ENCODE data around the gene RNF145.

The RNF145 gene

DNA sequence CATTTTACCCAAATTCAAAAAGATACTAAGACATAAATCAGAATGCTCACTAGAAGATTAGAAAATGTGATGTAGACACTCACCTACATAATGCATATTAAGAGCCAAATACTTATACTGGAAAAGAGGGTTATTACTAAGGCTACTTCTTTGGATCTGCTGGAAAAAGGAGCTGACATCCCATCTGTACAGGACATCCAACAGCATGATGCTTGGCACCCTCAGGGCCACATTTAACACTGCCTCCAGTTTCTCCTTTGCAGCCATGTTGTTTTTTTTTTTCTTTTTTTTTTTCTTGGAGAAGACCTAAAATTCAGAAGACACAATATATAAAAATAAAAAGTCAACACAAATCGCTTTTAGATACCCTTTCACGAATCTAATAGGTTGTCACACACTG is 6.0 kb downstream of the RNF145 start:
- no peak overlapping the region for H3K27ac ChIP-seq
- TF ChIP-seq, protein P1, sequence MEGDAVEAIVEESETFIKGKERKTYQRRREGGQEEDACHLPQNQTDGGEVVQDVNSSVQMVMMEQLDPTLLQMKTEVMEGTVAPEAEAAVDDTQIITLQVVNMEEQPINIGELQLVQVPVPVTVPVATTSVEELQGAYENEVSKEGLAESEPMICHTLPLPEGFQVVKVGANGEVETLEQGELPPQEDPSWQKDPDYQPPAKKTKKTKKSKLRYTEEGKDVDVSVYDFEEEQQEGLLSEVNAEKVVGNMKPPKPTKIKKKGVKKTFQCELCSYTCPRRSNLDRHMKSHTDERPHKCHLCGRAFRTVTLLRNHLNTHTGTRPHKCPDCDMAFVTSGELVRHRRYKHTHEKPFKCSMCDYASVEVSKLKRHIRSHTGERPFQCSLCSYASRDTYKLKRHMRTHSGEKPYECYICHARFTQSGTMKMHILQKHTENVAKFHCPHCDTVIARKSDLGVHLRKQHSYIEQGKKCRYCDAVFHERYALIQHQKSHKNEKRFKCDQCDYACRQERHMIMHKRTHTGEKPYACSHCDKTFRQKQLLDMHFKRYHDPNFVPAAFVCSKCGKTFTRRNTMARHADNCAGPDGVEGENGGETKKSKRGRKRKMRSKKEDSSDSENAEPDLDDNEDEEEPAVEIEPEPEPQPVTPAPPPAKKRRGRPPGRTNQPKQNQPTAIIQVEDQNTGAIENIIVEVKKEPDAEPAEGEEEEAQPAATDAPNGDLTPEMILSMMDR (IDR thresholded peaks at IDR 0.05): no peak
- TF ChIP-seq ZFX (IDR thresholded peaks at IDR 0.05; ENCODE audit: borderline replicate concordance): no peak

- H3K27ac ChIP-seq: no peak overlapping the region
- TF ChIP-seq, protein P1 (IDR thresholded peaks at IDR 0.05): no peak
- no peak for TF ChIP-seq ZFX (IDR thresholded peaks at IDR 0.05; ENCODE audit: borderline replicate concordance)
Observed at GRCh38 chr5:159202151-159202550, 7.2 kb downstream of the RNF145 start.

DNA sequence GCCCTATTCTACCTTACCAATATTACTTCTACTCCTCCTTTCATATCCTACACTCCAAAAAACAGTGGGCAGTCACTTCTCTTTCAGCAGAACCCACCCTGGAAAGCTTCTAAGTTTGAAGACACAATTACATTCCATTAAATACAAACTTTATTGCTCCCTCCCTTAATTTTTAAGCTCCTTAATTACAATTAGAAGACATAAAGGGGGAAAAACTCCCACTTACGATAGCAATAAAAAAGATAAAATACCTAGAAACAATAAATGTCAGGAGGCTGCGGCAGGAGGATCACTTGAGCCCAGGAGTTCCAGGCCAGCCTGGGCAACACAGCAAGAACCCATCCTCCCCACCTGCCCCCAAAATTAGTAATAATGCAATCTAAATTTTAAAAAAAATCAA is 9.6 kb downstream of the RNF145 start:
- no peak for TF ChIP-seq ZFX (IDR thresholded peaks at IDR 0.05; ENCODE audit: borderline replicate concordance)
- TF ChIP-seq, protein P1 (IDR thresholded peaks at IDR 0.05): no peak
- no peak overlapping the region for H3K27ac ChIP-seq

DNA sequence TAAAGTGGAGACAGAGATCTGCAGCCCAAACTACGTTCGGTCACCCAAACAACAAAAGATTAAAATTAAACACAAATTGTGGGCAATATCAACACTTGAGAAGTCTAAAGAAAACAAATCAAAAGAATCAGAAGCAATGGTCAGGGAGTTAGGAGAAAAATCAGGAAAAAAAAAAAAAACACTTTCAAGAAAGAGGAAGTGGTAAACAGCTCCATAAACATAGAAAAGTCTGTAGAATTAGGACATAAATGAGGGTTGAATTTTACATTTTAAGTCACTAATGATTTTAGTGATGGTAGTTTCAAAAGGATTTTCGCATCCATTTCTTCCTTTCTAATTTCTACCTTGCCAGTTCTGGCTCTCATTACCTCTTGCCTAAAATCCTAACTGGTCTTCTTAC is 10.1 kb downstream of the RNF145 start:
- no peak overlapping the region for H3K27ac ChIP-seq
- TF ChIP-seq, protein P1 (IDR thresholded peaks at IDR 0.05): no peak

GRCh38 chr5:159198063-159199036 is 11.0 kb downstream of the RNF145 start:
- TF ChIP-seq, protein P1 (IDR thresholded peaks at IDR 0.05): no peak
- no peak overlapping the region for H3K27ac ChIP-seq

DNA sequence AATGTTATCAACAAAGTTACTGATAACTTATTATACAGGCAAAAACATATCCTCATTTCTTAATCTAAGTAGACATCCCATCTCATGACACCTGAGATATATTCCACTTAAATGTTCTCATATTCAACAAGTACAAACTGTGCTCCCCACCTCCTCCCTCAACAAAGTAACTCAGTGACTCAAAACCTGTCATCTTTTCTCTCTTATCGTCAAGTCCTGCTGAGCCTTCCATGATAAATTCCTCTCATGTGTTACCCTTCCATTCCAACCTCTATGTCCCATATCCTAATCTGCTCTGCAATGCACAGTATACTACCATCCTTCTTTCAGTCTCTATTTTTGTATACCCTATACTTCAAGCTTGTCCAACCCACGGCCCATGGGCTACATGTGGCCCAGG is 13.6 kb downstream of the RNF145 start:
- no peak overlapping the region for H3K27ac ChIP-seq
- TF ChIP-seq ZFX (IDR thresholded peaks at IDR 0.05; ENCODE audit: borderline replicate concordance): no peak
- TF ChIP-seq, protein P1 (IDR thresholded peaks at IDR 0.05): no peak

DNA sequence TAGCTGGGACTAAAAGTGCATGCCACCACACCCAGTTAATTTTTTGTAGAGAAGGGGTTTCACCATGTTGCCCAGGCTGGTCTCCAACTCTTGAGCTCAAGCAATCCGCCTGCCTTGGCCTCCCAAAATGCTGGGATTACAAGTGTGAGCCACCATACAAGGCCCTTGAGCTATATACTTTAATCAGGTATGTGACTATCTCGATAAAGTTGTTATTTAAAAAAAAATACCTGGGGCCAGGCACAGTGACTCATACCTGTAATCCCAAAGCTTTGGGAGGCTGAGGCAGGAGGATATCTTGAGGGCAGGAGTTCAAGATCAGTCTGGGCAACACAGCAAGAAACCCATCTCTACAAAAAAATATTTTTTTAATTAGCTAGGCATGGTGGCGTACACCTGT is 19.2 kb downstream of the RNF145 start:
- H3K27ac ChIP-seq: no peak overlapping the region

More for the DNA sequence above, 19.2 kb downstream of the RNF145 start:
- TF ChIP-seq, protein P1 (IDR thresholded peaks at IDR 0.05): no peak
- no peak for TF ChIP-seq ZFX (IDR thresholded peaks at IDR 0.05; ENCODE audit: borderline replicate concordance)
